HG02623 (cell line): ENCODE results near the gene NRG2.

ENCODE experiments used
- ATAC-seq: cut with Tn5 transposase; IDR thresholded peaks from one replicate; pipeline ENCODE4 v1.9.1; 2021; ENCODE audit warnings: moderate library complexity; ENCODE audit not compliant: unreplicated experiment

The NRG2 gene

GRCh38 chr5:139804800-139805397 lies 238.2 kb downstream of the NRG2 start:
- ATAC-seq, result no peak

- no peak for ATAC-seq
These were observed 239.1 kb downstream of the NRG2 start for GRCh38 chr5:139803978-139804377.

- ATAC-seq, result no peak
These were observed 243.7 kb downstream of the NRG2 start for GRCh38 chr5:139799359-139799758.

- ATAC-seq, result no peak
These were observed 244.2 kb downstream of the NRG2 start for GRCh38 chr5:139798883-139799282.

GRCh38 chr5:139797856-139798510 lies 245.1 kb downstream of the NRG2 start:
- ATAC-seq, result no peak

- ATAC-seq, result no peak
These were observed 245.8 kb downstream of the NRG2 start for GRCh38 chr5:139797335-139797734.
